ENCODE results near the gene CCNG1.

CCNG1 gene

DNA sequence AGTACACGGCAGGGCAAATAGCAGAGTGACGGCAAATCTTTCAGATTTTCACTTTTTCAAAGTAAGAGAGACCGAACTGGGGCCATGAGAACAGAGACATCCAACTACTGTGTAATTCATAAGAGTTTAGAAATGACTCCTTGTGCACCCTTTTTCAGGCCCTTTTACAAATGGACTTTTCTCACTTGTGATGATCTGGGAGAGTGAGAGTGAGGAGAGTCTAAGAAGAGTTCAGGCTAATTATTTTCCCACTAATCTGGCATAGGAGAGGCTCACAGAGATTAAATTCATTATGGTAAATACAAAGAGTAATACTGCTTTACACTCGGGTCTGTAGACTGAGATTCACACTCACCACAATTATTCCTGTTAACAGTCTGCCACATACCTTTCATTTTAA is 880 bp upstream of the CCNG1 start:
- H3K9me3 Mint-ChIP-seq: no peaks in the 10 kb centered on the region
- peaks cover 18% of the 10 kb centered on the region for H3K36me3 Mint-ChIP-seq (ENCODE audit: low read depth)
- H3K4me1 Mint-ChIP-seq: peaks cover 56% of the 10 kb centered on the region
- no peak for DNase-seq
- TF ChIP-seq, protein P1, sequence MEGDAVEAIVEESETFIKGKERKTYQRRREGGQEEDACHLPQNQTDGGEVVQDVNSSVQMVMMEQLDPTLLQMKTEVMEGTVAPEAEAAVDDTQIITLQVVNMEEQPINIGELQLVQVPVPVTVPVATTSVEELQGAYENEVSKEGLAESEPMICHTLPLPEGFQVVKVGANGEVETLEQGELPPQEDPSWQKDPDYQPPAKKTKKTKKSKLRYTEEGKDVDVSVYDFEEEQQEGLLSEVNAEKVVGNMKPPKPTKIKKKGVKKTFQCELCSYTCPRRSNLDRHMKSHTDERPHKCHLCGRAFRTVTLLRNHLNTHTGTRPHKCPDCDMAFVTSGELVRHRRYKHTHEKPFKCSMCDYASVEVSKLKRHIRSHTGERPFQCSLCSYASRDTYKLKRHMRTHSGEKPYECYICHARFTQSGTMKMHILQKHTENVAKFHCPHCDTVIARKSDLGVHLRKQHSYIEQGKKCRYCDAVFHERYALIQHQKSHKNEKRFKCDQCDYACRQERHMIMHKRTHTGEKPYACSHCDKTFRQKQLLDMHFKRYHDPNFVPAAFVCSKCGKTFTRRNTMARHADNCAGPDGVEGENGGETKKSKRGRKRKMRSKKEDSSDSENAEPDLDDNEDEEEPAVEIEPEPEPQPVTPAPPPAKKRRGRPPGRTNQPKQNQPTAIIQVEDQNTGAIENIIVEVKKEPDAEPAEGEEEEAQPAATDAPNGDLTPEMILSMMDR (IDR thresholded peaks at IDR 0.05): no peak
- H3K27ac Mint-ChIP-seq: peak overlapping the region; percentile 92
- peak overlapping the region; percentile 98 for H3K4me3 Mint-ChIP-seq
- peaks cover 5% of the 10 kb centered on the region for H3K27me3 Mint-ChIP-seq (ENCODE audit: low read depth, poor library complexity)

- TF ChIP-seq, protein P1 (IDR thresholded peaks at IDR 0.05): no peak
- no peaks in the 10 kb centered on the region for H3K9me3 Mint-ChIP-seq
- peaks cover 5% of the 10 kb centered on the region for H3K27me3 Mint-ChIP-seq (ENCODE audit: low read depth, poor library complexity)
- DNase-seq: no peak
- H3K36me3 Mint-ChIP-seq (ENCODE audit: low read depth): peaks cover 23% of the 10 kb centered on the region
- H3K27ac Mint-ChIP-seq: peak overlapping the region; percentile 92
- peak overlapping the region; percentile 98 for H3K4me3 Mint-ChIP-seq
- H3K4me1 Mint-ChIP-seq: peaks cover 56% of the 10 kb centered on the region
These were observed 435 bp upstream of the CCNG1 start for GRCh38 chr5:163437011-163437308.

DNA sequence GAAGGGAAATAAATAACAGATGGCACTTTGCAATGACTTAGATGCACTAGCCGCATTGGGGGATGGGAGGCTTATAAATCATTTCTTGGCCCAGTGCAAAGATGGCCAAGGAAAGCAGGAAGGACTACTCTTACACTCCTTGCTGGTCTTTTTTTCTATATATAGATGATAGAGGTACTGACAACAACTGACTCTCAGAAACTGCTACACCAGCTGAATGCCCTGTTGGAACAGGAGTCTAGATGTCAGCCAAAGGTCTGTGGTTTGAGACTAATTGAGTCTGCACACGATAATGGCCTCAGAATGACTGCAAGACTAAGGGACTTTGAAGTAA is 1.7 kb downstream of the CCNG1 start:
- H3K27ac Mint-ChIP-seq: no peak overlapping the region
- peaks cover 51% of the 10 kb centered on the region for H3K4me1 Mint-ChIP-seq
- DNase-seq: peak; percentile 22

GRCh38 chr5:163440954-163441353 is 3.6 kb downstream of the CCNG1 start:
- no peak for DNase-seq
- H3K4me1 Mint-ChIP-seq: peaks cover 45% of the 10 kb centered on the region
- H3K27me3 Mint-ChIP-seq (ENCODE audit: low read depth, poor library complexity): no peaks in the 10 kb centered on the region
- TF ChIP-seq, protein P1 (IDR thresholded peaks at IDR 0.05): no peak
- H3K9me3 Mint-ChIP-seq: no peaks in the 10 kb centered on the region
- H3K4me3 Mint-ChIP-seq: no peak overlapping the region
- peaks cover 42% of the 10 kb centered on the region for H3K36me3 Mint-ChIP-seq (ENCODE audit: low read depth)
- no peak overlapping the region for H3K27ac Mint-ChIP-seq

More for the DNA sequence above, 1.7 kb downstream of the CCNG1 start:
- TF ChIP-seq, protein P1 (IDR thresholded peaks at IDR 0.05): no peak
- no peaks in the 10 kb centered on the region for H3K9me3 Mint-ChIP-seq
- no peaks in the 10 kb centered on the region for H3K27me3 Mint-ChIP-seq (ENCODE audit: low read depth, poor library complexity)
- peak overlapping the region; percentile 98 for H3K4me3 Mint-ChIP-seq
- peaks cover 33% of the 10 kb centered on the region for H3K36me3 Mint-ChIP-seq (ENCODE audit: low read depth)

GRCh38 chr5:163444526-163444925 is 7.1 kb downstream of the CCNG1 start:
- no peak for DNase-seq
- peaks cover 20% of the 10 kb centered on the region for H3K9me3 Mint-ChIP-seq
- H3K27ac Mint-ChIP-seq: no peak overlapping the region
- no peak overlapping the region for H3K4me3 Mint-ChIP-seq
- TF ChIP-seq, protein P1 (IDR thresholded peaks at IDR 0.05): no peak
- no peaks in the 10 kb centered on the region for H3K27me3 Mint-ChIP-seq (ENCODE audit: low read depth, poor library complexity)
- peaks cover 16% of the 10 kb centered on the region for H3K4me1 Mint-ChIP-seq
- H3K36me3 Mint-ChIP-seq (ENCODE audit: low read depth): peaks cover 75% of the 10 kb centered on the region

DNA sequence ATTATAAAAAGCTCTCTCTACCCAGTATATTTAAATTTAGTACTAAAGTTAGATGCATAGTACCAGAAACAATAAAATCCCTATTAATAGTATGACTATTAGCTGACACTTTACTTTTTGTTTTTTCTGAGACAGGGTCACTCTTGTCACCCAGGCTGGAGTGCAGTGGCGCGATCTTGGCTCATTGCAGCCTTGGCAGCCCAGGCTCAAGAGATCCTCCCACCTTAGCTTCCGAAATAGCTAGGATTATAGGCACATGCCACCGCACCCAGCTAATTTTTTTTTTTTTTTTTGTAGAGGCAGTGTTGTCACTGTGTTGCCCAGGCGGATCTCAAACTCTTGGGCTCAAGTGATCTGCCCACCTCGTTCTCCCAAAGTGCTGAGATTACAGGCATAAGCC is 8.0 kb downstream of the CCNG1 start:
- no peaks in the 10 kb centered on the region for H3K27me3 Mint-ChIP-seq (ENCODE audit: low read depth, poor library complexity)
- no peak overlapping the region for H3K4me3 Mint-ChIP-seq

More for the DNA sequence above, 8.0 kb downstream of the CCNG1 start:
- no peak for DNase-seq
- Mint-ChIP-seq H3K36me3 (ENCODE audit: low read depth) (peaks cover 76% of the 10 kb centered on the region), H3K4me1 (peaks cover 8% of the 10 kb centered on the region), H3K27ac (no peak overlapping the region), H3K9me3 (peaks cover 20% of the 10 kb centered on the region)
- TF ChIP-seq, protein P1 (IDR thresholded peaks at IDR 0.05): no peak
